PC-9 (cell line): Measurements from ENCODE around the gene SLC22A12.

ENCODE experiments used
- CTCF ChIP-seq: fragments of 200-600 bp; sonication (generic); conservative IDR thresholded peaks from 2 replicates; pipeline ENCODE4 v1.6.1; 2017; ENCODE audit warnings: mixed run types, antibody characterized with exemption, mild to moderate bottlenecking, moderate library complexity
- EZH2 ChIP-seq: fragments of 200-600 bp; sonication (generic); IDR thresholded peaks from 2 replicates; pipeline ENCODE4 v1.8.0; 2017; ENCODE audit warnings: antibody characterized with exemption, low read depth

- TF ChIP-seq CTCF (no peak), EZH2 (no peak)
Measured at GRCh38 chr11:64639885-64640284, 48.9 kb downstream of the SLC22A12 start.
